PC-9 (cell line): ENCODE measurements around the gene IGFBP1.

ENCODE experiments used
- CTCF ChIP-seq: fragments of 200-600 bp; sonication (generic); conservative IDR thresholded peaks from 2 replicates; pipeline ENCODE4 v1.6.1; 2017; ENCODE audit warnings: mixed run types, antibody characterized with exemption, mild to moderate bottlenecking, moderate library complexity
- EZH2 ChIP-seq: fragments of 200-600 bp; sonication (generic); IDR thresholded peaks from 2 replicates; pipeline ENCODE4 v1.8.0; 2017; ENCODE audit warnings: antibody characterized with exemption, low read depth

- TF ChIP-seq CTCF (peak; percentile 100), EZH2 (no peak)
Measured at GRCh38 chr7:45917658-45918057, 29.4 kb downstream of the IGFBP1 start.
